ENCODE data around the gene PACSIN1.

Gene PACSIN1

GRCh38 chr6:34514593-34515472 lies 49.0 kb downstream of the PACSIN1 start:
- Histone ChIP-seq H3K9ac (ENCODE audit: insufficient read length, low read depth) (peak overlapping the region; percentile 73), H3K4me3 (ENCODE audit: insufficient read length, low read depth) (peak overlapping the region; percentile 40), H3K36me3 (ENCODE audit: insufficient read depth, insufficient read length, low read length) (no peaks in the 10 kb centered on the region), H3K9me3 (ENCODE audit: insufficient read depth, low read length) (no peaks in the 10 kb centered on the region), H3K4me1 (ENCODE audit: insufficient read depth, insufficient read length) (peaks cover 33% of the 10 kb centered on the region), H3K27me3 (ENCODE audit: insufficient read depth, insufficient read length) (peaks cover 4% of the 10 kb centered on the region)
- peak; percentile 43 for DNase-seq (ENCODE audit: low read depth, low spot score)
- no peak for TF ChIP-seq ZNF274 (IDR thresholded peaks at IDR 0.05; ENCODE audit: low read depth, low read length)
- TF ChIP-seq YY1 (IDR thresholded peaks at IDR 0.05; ENCODE audit: insufficient read depth, insufficient read length), result no peak
- TF ChIP-seq SUZ12 (IDR thresholded peaks at IDR 0.05; ENCODE audit: extremely low read depth, insufficient read depth, insufficient read length), result no peak

GRCh38 chr6:34515473-34516387 lies 49.9 kb downstream of the PACSIN1 start:
- H3K9ac ChIP-seq (ENCODE audit: insufficient read length, low read depth), result peak overlapping the region; percentile 61

GRCh38 chr6:34516391-34517324 lies 50.8 kb downstream of the PACSIN1 start:
- Histone ChIP-seq H3K9me3 (ENCODE audit: insufficient read depth, low read length) (no peaks in the 10 kb centered on the region), H3K36me3 (ENCODE audit: insufficient read depth, insufficient read length, low read length) (no peaks in the 10 kb centered on the region), H3K4me3 (ENCODE audit: insufficient read length, low read depth) (no peak overlapping the region), H3K4me1 (ENCODE audit: insufficient read depth, insufficient read length) (peaks cover 33% of the 10 kb centered on the region), H3K27me3 (ENCODE audit: insufficient read depth, insufficient read length) (peaks cover 4% of the 10 kb centered on the region), H3K9ac (ENCODE audit: insufficient read length, low read depth) (no peak overlapping the region)
- TF ChIP-seq SUZ12 (IDR thresholded peaks at IDR 0.05; ENCODE audit: extremely low read depth, insufficient read depth, insufficient read length) (no peak), YY1 (IDR thresholded peaks at IDR 0.05; ENCODE audit: insufficient read depth, insufficient read length) (no peak), ZNF274 (IDR thresholded peaks at IDR 0.05; ENCODE audit: low read depth, low read length) (no peak)
- DNase-seq (ENCODE audit: low read depth, low spot score), result no peak

More at GRCh38 chr6:34515473-34516387, 49.9 kb downstream of the PACSIN1 start:
- TF ChIP-seq YY1 (IDR thresholded peaks at IDR 0.05; ENCODE audit: insufficient read depth, insufficient read length) (no peak), SUZ12 (IDR thresholded peaks at IDR 0.05; ENCODE audit: extremely low read depth, insufficient read depth, insufficient read length) (no peak), ZNF274 (IDR thresholded peaks at IDR 0.05; ENCODE audit: low read depth, low read length) (no peak)
- H3K4me1 ChIP-seq (ENCODE audit: insufficient read depth, insufficient read length), result peaks cover 33% of the 10 kb centered on the region
- H3K36me3 ChIP-seq (ENCODE audit: insufficient read depth, insufficient read length, low read length), result no peaks in the 10 kb centered on the region
- no peak overlapping the region for H3K4me3 ChIP-seq (ENCODE audit: insufficient read length, low read depth)
- H3K27me3 ChIP-seq (ENCODE audit: insufficient read depth, insufficient read length), result peaks cover 4% of the 10 kb centered on the region
- no peaks in the 10 kb centered on the region for H3K9me3 ChIP-seq (ENCODE audit: insufficient read depth, low read length)
- DNase-seq (ENCODE audit: low read depth, low spot score), result no peak

GRCh38 chr6:34517461-34517881 lies 51.6 kb downstream of the PACSIN1 start:
- peaks cover 4% of the 10 kb centered on the region for H3K27me3 ChIP-seq (ENCODE audit: insufficient read depth, insufficient read length)
- H3K4me1 ChIP-seq (ENCODE audit: insufficient read depth, insufficient read length), result peaks cover 30% of the 10 kb centered on the region
- DNase-seq (ENCODE audit: low read depth, low spot score), result no peak
- H3K4me3 ChIP-seq (ENCODE audit: insufficient read length, low read depth), result no peak overlapping the region
- TF ChIP-seq YY1 (IDR thresholded peaks at IDR 0.05; ENCODE audit: insufficient read depth, insufficient read length) (no peak), SUZ12 (IDR thresholded peaks at IDR 0.05; ENCODE audit: extremely low read depth, insufficient read depth, insufficient read length) (no peak), ZNF274 (IDR thresholded peaks at IDR 0.05; ENCODE audit: low read depth, low read length) (no peak)
- H3K9me3 ChIP-seq (ENCODE audit: insufficient read depth, low read length), result no peaks in the 10 kb centered on the region
- no peaks in the 10 kb centered on the region for H3K36me3 ChIP-seq (ENCODE audit: insufficient read depth, insufficient read length, low read length)
- H3K9ac ChIP-seq (ENCODE audit: insufficient read length, low read depth), result no peak overlapping the region

GRCh38 chr6:34517966-34518365 lies 52.1 kb downstream of the PACSIN1 start:
- Histone ChIP-seq H3K4me3 (ENCODE audit: insufficient read length, low read depth) (no peak overlapping the region), H3K27me3 (ENCODE audit: insufficient read depth, insufficient read length) (peaks cover 4% of the 10 kb centered on the region), H3K9me3 (ENCODE audit: insufficient read depth, low read length) (no peaks in the 10 kb centered on the region), H3K36me3 (ENCODE audit: insufficient read depth, insufficient read length, low read length) (no peaks in the 10 kb centered on the region), H3K4me1 (ENCODE audit: insufficient read depth, insufficient read length) (peaks cover 30% of the 10 kb centered on the region), H3K9ac (ENCODE audit: insufficient read length, low read depth) (no peak overlapping the region)
- no peak for DNase-seq (ENCODE audit: low read depth, low spot score)
- TF ChIP-seq SUZ12 (IDR thresholded peaks at IDR 0.05; ENCODE audit: extremely low read depth, insufficient read depth, insufficient read length) (no peak), ZNF274 (IDR thresholded peaks at IDR 0.05; ENCODE audit: low read depth, low read length) (no peak)

- Histone ChIP-seq H3K4me1 (ENCODE audit: insufficient read depth, insufficient read length) (peaks cover 25% of the 10 kb centered on the region), H3K27me3 (ENCODE audit: insufficient read depth, insufficient read length) (peaks cover 4% of the 10 kb centered on the region), H3K4me3 (ENCODE audit: insufficient read length, low read depth) (no peak overlapping the region), H3K9ac (ENCODE audit: insufficient read length, low read depth) (no peak overlapping the region), H3K9me3 (ENCODE audit: insufficient read depth, low read length) (no peaks in the 10 kb centered on the region), H3K36me3 (ENCODE audit: insufficient read depth, insufficient read length, low read length) (no peaks in the 10 kb centered on the region)
- no peak for TF ChIP-seq YY1 (IDR thresholded peaks at IDR 0.05; ENCODE audit: insufficient read depth, insufficient read length)
- TF ChIP-seq SUZ12 (IDR thresholded peaks at IDR 0.05; ENCODE audit: extremely low read depth, insufficient read depth, insufficient read length), result no peak
- no peak for TF ChIP-seq ZNF274 (IDR thresholded peaks at IDR 0.05; ENCODE audit: low read depth, low read length)
- DNase-seq (ENCODE audit: low read depth, low spot score), result no peak
Measured at GRCh38 chr6:34518669-34519365, 52.9 kb downstream of the PACSIN1 start.
